ENCODE results near the gene ANKIB1.

ANKIB1 gene

DNA sequence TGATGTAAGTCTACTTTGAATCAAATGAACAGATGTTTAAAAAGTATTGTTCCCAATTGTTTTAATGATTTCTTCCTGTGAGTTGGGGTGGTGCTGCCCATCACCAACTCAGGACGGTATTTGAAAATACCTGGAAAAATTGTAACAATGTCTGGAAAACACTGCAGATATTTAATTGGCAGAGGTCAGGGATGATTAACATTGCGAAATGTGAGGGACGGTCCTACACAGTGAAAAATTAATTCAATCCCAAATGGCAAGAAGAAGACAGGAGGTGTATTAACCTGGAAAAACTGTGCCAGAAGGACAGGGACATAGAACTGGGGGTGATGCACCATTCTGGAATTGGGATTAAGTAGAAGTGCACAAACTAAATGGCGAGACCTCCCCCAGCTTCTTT, 29.6 kb downstream of the ANKIB1 start:
- DNase-seq = no peak

DNA sequence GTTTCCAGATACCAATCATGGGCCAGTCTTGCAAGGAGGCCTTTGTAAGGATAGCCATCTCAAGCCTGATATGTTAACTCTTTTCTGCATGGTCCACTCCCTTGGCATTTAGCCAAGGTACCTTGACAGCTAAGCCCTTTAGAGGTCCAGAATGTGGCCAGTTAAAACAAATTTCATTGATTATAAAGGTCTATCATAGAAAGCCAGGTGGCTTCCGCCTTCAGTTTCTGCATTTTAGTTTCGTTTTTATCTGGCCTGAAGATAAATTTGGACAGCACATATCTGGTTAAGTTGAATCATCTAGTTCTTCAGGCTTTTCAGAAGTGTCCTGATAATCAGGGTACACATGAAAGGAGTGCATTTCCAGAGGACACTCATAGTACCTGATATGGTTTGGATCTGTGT, 30.7 kb downstream of the ANKIB1 start:
- DNase-seq = no peak

DNA sequence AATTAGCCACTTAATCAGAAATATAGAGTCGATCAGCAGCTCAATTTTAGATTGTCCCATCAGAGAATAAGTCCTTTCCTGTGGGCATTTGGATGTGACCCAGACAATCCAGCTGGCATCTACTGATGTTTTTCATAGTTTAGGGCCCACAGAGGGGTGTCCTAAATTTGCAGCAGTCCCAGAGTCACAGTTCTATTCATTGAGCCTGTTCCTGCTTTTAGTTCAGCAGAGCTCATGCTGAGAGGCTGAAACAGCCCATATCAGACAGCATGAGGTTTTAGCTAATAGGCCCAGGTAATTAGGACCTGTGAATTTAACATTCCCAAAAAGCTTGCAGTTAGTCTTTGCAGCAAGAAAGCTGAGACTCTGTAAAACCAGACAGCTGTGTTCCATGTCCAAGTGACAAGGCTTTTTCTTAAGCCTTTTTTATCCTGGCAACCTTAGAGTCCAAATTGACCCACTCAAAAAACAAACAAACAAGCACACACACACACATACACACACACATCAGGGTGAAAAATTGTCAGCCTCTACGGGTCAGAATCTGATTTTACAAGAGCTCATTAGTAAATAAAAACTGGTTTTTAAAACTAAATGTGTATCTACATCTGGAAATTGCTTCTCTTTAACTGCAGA, 33.7 kb downstream of the ANKIB1 start:
- no peak for DNase-seq

DNA sequence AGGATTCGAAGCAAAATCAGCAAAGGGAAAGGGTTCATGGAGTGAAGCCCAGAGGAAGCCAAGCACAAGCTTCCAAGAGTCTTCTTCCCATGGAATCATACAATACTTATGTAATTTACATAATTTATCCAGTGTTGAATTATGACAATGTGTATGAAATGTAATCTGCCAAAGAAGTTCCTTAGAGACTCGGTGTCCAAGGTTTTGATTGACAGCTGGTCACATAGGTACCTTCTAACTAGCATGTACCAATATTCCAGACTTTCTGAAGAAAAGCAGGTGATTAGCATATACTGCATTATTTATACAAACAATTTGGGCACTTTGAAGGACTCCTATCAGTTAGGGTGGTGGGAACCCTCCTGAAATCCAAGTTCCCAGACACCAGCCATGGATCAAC, 35.3 kb downstream of the ANKIB1 start:
- DNase-seq = no peak

DNA sequence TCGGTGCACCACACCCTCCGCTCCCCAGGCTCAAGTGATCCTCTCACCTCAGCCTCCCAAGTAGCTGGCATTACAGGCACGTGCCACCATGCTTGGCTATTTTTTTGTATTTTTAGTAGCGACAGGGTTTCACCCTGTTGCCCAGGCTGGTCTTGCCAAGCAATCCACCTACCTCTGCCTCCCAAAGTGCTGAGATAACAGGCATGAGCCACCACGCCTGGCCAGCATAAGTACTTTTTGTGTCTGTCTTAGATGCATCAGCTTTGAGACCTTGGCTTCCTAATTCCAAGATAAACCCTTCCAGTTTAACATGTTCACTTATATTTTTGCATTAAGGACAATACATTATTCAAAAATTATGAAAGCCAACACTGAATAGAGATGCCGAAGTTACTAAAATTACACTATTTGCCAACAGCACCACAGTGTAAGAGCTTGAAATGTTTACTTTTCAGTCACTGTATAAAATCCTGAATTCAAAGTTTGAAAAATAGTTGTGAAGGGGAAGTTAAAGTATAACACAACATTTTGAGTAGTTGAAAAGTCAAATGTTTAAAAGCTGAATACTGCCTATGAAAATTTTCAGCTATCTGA, 36.5 kb downstream of the ANKIB1 start:
- DNase-seq = no peak

DNA sequence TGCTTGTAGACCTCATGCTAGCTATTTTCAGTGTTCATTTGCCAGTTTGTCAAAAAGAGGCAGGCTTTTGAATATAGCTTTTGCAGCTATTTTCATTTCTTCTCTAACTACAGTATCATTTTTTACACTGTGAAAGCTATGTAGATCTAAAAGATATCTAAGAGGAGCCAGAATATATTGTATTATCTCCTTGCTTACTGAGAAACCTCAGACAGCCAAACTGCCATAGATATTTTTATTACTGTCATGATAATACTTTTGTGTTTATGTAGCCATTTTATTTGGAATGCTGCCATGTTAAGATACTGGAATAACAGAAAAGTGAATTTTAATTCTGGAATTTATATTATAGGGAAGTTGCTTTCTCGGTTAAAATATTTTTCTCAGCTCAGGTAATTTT, 37.2 kb downstream of the ANKIB1 start:
- no peak for DNase-seq

DNA sequence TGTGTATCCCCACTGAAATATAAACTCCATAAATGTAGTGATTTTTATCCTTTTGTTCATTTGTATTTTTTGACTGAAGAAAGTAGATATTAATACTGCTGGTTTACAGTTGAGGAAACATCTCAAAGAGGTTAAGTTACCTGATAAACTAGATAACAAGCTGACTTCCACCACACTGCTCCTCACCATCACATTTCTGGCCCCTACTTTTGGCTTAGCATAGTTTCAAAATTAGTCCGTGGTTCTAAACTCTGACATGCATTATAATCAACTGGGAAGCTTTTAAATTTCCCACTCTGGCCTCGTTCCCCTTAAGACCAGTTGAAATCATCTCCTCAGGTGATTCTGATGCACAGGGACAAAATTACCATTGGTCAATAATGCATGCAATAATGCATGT, 43.5 kb downstream of the ANKIB1 start:
- no peak for DNase-seq

DNA sequence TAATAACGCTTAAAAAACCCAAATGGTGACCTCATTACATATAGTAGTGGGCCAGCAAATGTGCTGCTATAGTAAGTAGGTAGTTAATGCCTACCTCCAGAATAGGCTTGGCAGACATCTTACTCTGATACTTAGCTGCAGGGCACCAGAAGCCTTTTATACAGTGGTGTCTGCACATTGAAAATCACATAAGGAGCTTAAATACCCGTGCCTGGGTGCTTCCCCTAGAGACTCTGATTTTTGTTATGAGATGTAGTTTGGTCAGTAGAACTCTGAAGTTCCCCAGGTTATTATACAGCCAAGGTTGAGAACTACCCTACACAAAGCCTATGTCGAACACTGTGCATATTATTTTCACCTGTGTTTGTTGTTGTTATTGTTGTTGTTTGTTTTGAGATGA, 47.2 kb downstream of the ANKIB1 start:
- DNase-seq = no peak

DNA sequence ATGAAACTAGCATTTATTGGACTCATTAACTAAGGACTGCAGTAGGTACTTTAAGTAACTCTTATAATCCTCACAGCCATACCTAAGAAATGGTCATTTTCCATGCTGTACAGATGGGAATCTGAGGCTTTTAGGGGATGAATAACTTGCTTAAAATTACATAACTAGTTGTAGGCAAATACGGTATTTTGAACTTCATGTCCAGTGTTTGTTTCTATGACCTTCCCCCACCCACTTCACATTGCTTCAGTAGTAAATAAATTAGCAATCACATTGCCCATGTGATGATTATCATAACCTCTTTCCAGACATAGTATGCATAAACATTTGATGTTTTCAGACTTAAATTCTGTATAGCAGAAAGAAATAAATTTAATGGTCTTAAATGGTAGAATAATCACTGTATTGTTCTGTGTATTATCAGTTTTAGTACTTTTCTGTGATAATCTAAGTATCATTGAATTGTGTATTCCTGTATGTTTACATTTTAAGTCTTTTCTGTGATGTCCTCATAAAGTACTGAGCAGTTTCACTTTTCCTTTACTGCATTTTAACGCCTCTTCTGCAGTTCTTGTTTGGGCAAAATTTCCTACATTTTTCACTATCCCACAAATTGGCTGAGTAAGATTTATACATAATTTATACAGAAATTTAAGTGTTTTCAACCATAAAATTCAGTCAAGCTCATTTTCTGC, 48.3 kb downstream of the ANKIB1 start:
- no peak for DNase-seq

DNA sequence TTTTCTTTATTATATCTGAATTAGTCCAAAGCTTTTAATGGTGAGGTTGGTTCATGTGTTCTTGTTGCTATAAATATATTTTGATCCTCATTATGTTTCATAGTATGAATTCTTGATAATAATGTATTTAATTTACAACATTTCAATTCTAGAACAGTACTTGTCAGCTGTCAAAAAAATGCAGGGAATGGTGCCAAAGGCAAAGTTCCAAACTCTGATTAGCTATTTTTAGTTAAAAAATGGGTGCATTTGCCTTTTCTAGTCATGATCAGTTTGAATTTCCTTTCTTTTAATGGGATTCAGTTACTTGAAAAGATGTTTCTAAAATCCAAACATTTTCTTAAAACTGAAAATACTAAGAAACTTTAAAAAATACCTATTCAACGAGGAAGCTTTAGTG, 49.6 kb downstream of the ANKIB1 start:
- DNase-seq = no peak

DNA sequence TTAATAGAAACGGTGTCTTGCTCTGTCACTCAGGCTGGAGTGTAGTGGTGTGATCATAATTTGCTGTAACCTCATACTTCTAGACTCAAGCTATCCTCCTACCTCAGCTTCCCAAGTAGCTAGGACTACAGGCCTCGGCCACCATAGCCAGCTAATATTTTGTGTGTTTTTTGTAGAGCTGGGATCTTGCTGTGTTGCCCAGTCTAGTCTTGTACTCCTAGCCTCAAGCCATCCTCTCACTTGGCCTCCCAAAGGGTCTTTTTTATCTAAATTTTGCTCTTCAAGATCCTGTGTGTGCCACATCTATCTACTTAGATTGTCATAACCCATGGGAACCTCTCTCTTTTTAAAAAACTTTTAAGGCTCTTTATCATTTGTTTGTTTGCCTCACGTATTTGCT, 50.5 kb downstream of the ANKIB1 start:
- no peak for DNase-seq

DNA sequence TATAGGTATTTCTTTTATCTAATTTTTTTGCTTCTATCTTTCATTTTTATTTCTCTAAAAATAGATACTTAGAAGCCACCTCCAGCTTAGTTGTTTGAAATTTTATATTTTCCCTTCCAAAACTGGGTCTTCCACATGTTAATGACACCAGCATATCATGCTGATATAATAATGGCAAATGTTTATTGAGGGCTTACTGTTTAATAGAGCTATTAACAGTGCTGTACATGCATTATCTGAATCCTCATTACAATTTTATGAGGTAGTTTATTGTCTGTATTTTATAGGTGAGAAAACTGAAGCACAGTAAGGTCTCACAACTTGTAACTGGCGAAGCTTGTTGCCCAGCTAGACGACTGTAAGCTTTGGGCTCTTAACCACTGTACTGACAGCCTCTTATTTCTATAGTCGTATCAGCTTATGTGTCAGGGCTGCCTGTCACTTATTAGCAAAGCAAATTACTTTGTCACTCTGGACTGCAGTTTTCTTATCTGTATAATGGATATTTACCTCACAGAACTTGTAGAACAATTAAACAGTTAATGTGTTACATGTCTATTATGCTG, 51.2 kb downstream of the ANKIB1 start:
- no peak for DNase-seq

DNA sequence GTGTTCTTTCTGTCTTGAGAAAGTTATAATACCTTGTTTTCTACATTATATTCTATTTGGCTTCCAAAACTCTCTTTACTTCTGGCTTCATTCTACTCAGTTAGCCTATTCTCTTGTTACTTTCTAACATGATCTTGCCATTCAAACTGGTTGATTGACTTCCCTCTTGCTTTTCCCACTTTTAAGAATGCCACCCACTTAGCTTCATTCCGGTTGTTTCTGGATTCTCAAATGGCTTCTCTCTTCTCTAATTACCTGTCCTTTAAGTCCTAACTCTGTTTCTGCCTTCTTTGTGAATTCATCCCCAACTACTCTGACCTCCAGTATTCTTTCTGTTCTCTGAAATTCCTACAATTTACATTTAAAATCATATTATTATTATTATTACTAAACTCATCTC, 52.0 kb downstream of the ANKIB1 start:
- no peak for DNase-seq

DNA sequence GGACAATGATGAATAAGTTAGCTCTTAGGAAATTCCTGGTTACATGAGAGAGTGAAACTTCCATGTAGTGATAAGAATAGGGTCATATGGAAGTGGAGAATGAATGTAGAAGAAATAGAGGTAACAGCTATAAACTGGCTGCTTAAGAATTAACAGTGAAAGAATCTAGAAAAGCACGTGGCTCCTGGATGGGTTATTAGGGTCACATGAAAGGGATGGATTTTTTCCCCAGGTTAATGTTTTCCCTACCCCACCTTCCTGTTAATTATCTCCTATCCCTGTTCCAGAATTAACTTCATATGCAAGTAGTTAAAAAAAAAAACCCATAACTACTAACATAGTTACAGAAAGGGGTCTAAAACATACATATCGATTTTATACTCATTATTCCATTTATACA, 58.0 kb downstream of the ANKIB1 start:
- no peak for DNase-seq

DNA sequence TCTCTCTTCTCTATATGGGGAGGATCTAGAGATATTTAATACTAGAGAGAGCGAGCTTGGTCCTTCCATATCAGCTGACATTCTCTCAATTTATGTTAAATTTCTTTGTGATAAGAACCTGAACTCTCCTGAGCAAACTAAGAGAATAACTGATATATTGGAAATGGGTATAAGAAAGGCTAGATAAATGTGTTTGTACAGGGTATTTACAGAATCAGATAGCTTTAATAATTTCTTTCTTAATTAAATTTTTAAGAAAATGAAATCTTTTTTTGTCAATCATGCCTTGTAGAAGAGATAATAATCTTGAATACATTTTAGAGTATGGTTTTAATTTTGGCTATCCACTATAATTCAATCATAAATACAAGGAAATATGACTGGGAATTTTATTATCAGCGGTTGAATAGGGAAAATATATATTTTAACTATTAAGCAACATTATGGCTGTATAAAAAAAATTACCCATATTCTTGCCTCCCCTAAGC, 58.7 kb downstream of the ANKIB1 start:
- no peak for DNase-seq

DNA sequence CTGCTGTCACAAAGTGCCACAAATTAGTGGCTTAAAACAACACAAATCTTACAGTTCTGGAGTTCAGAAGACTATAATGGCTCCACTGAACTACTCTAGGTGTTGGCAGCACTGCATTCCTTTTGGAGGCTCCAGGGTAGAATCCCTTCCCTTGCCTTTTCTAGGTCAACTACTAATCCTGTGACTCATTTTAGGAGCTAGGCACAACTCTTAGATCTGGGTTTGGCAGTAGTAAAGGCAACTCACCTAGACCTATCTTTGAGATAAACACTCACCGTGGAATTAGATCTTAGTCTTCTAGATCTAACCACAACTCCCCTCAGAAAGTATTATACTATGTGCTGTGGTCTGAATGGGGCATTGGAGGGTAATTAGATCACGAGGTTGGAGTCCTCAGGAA, 60.4 kb downstream of the ANKIB1 start:
- DNase-seq = no peak

DNA sequence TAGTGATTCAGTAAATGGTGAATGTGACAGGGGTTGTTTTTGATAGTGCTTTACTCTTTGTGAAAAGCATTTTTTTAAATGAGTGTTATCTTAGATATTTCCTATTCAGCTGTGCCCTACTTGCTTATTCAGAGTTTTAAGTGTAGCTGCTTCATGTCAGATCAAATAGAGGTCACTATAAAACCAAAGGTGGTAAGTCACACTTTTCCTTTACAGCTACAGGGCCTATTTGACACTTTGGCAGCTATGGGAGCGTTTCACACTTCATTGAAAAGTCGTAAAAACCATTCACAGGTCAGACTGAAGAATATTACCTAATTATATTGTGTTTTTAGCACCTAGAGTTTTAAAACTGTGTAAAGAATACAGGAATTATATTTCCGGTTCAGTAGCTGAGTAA, 67.3 kb downstream of the ANKIB1 start:
- peak in 1 of 2 donors; percentile 12 for DNase-seq

DNA sequence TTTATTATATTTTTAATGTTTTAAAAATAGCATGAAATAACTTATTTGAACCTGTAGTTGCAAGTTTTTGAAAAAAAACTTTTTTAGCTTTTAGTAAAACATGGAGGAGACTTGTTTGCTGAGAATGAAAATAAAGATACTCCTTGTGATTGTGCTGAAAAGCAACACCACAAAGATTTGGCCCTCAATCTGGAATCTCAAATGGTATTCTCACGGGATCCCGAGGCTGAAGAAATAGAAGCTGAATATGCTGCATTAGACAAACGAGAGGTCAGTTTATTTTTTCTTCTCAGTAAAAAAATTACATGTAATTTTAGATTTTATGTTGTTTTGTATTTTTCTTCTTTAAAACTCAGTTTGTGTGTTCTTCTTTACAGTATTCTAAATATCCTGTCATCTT, 73.5 kb downstream of the ANKIB1 start:
- no peak for DNase-seq

DNA sequence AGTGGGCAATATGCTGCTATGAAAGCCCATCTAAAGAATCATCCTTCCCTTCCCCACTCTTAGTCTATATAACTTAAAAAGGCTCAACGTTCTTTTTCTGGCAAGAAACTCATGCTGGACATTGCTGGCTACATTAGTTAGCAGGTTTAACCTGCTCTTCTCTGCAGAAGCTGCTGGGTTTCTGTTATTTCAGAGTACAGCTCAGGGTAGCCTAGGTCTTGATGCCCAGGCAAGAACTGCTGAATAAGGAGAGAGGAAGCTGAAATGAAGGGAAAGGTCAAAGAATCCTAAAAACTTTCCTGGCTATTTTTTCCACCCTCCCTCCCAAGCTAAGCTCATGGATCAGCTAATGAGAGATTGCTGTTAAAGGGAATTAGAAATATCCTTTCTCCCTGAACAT, 79.4 kb downstream of the ANKIB1 start:
- no peak for DNase-seq

DNA sequence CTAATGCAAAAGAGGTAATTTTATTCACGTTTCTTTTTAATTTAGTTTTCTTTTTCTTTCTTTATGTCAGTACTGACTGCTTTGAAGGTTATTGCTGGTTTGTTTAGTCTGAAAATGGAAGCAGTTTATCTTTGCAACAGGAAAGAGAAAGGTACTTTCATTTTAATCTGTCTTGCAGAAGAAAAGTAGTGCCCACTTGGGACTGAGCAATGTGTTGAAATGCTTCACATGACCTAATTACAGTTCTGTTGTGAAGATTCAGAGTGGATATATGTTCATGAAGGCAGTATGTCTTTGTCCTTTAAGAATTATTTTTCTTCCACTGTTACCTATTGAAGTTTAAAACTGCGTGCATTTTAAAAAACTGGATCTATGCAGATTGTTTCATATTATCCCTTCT, 80.1 kb downstream of the ANKIB1 start:
- DNase-seq = no peak

DNA sequence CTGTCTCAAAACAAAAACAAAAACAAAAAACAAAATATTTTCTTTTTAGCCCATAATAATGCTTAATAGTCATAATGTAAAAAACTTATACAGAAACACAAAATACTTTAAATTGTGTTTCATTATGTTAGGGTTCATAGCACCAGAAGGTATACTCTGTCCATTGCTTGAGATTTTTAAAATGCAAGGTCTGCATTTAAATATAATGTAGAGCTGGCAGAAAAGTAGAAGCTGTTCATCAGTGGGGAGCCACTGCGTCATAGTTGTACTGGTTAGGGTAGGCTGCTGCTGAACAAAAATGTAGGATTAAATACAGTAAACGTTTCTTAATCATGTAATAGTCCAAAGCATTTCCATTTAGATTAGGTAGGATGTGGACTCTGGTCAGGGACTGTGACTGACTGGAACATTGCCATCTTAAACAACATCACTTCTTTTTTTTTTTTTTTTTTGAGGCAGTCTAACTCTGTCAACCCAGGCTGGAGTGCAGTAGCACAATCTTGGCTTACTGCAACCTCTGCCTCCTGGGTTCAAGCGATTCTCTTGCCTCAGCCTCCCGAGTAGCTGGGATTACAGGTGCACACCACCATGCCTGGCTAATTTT, 85.2 kb downstream of the ANKIB1 start:
- DNase-seq = no peak

DNA sequence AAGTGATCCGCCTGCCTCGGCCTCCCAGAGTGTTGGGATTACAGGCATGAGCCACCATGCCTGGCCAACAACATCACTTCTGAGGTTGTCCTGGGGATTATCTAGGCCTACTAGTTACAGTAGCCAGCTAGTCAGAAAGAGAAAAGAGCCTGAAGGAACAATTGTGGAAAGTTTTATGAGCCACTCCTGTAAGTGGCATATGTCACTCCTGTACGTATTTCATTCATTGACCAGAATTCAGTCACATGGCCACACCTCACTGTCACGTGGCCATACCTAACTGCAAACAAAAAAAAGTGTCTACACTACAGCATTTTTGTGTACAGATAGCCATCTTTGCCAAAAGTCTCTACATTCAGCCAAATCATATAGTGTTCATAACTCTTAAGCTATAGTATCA, 85.7 kb downstream of the ANKIB1 start:
- DNase-seq = no peak

DNA sequence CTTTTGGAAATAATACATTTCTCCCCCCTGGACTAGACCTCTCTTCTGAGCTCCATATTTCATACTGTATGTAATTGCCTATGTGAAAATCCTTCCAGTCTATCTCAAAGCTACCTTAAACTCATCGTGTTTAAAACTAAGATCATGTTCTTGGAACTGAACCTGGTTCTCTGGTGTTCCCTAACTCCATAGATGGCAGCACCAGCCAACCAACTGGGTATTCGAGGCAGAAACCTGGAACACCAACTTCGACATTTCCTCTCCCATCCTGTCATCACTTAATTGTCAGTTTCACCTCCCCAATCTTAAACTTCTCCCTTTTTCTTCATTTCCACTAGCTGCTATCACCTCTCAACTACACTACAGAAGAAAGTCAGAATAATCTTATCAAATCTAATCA, 87.0 kb downstream of the ANKIB1 start:
- no peak for DNase-seq

DNA sequence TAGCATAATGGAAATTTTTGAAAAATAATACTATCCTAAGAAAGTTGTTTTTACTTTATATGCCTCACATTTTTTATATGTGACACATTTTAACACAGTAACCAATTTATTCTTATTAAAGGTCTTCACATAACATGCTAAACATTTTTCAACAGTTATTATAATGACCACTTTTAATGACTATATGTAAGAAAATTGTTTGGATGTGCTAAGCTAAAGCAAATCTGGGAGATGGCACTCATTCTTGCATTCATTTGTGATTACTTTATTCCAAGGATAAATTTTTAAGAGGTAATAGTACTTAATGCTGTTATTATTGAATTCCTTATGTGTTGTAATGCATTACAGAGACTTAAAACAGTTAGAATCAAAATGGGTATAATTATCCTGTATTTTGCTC, 88.1 kb downstream of the ANKIB1 start:
- no peak for DNase-seq
